ENCODE measurements around the gene SHISA9. TPM values are rescaled to one million over a fixed set of nuclear protein-coding genes. Genes with fewer than 3 reads are reported as not detected.
"Not testable (repeated sequence)": the region's sequence is repeated elsewhere in the genome, so short reads cannot be mapped to it uniquely, and the experiment has no call there.

SHISA9 gene
- total RNA-seq, 2 donors from 2014 or later: not detected

DNA sequence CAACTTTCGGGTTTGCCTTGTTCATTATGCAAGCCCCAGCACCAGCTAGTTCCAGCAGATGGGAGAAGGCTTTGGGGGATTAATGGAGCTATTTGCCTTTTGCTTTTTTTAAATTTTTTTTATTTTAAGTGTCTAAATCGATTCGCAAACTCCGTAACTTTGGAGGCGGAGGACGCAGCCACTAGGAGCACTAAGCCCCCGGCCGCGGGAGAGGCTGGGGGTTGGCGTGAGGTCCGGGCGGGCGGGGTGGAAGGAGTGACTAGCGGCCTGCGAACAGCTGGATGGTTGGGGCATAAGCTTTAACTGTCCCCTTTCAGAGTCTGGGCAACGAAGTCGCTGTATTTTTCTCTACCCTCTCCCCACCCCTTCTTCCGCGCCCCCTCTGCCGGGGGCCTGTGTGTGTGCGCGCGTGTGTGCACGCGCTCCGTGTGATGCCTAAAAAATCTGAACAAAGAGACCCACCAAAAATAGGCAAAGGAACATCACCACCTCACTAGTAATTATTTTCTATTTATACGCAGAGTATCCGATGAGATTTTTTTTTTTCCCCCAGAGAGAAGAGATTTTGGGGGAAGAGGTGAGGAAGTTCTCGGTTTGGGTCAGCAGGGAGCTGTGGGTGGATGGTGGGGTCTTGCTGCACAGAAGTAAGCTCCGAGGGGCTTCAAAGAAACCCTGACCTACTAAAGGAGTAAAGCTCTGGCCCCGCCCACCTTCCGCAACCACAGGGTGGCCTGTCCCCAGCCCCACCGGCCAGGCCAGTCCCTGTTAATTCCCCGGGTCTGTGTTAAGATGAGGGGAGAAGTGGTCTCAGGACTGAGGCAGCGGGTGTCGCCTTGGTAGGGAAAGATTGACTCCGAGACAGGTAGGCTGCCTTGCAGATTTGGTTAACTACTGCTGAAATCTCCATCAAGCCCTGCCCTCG, 2.3 kb downstream of the SHISA9 start:
- Mint-ChIP-seq H3K4me3 (no peak overlapping the region), H3K36me3 (ENCODE audit: low read depth) (peaks cover 2% of the 10 kb centered on the region), H3K27ac (no peak overlapping the region), H3K27me3 (peaks cover 66% of the 10 kb centered on the region), H3K4me1 (peaks cover 2% of the 10 kb centered on the region)
- DNase-seq (no peak), ATAC-seq (no peak)
- H3K9me3 ChIP-seq (ENCODE audit: control insufficient read depth, low read length, poor library complexity, severe bottlenecking): no peaks in the 10 kb centered on the region

GRCh38 chr16:12904329-12904671, 2.9 kb downstream of the SHISA9 start:
- H3K27me3 Mint-ChIP-seq: peaks cover 66% of the 10 kb centered on the region
- H3K9me3 ChIP-seq (ENCODE audit: control insufficient read depth, low read length, poor library complexity, severe bottlenecking): no peaks in the 10 kb centered on the region
- DNase-seq: no peak
- peaks cover 2% of the 10 kb centered on the region for H3K4me1 Mint-ChIP-seq
- peaks cover 2% of the 10 kb centered on the region for H3K36me3 Mint-ChIP-seq (ENCODE audit: low read depth)
- H3K27ac Mint-ChIP-seq: no peak overlapping the region
- ATAC-seq: no peak
- no peak overlapping the region for H3K4me3 Mint-ChIP-seq

- DNase-seq: no peak
- no peak for ATAC-seq
- Mint-ChIP-seq H3K27ac (no peak overlapping the region), H3K36me3 (ENCODE audit: low read depth) (no peaks in the 10 kb centered on the region), H3K4me3 (no peak overlapping the region), H3K27me3 (peaks cover 64% of the 10 kb centered on the region), H3K4me1 (no peaks in the 10 kb centered on the region)
- no peaks in the 10 kb centered on the region for H3K9me3 ChIP-seq (ENCODE audit: control insufficient read depth, low read length, poor library complexity, severe bottlenecking)
Measured at GRCh38 chr16:12906271-12906670, 4.9 kb downstream of the SHISA9 start.

DNA sequence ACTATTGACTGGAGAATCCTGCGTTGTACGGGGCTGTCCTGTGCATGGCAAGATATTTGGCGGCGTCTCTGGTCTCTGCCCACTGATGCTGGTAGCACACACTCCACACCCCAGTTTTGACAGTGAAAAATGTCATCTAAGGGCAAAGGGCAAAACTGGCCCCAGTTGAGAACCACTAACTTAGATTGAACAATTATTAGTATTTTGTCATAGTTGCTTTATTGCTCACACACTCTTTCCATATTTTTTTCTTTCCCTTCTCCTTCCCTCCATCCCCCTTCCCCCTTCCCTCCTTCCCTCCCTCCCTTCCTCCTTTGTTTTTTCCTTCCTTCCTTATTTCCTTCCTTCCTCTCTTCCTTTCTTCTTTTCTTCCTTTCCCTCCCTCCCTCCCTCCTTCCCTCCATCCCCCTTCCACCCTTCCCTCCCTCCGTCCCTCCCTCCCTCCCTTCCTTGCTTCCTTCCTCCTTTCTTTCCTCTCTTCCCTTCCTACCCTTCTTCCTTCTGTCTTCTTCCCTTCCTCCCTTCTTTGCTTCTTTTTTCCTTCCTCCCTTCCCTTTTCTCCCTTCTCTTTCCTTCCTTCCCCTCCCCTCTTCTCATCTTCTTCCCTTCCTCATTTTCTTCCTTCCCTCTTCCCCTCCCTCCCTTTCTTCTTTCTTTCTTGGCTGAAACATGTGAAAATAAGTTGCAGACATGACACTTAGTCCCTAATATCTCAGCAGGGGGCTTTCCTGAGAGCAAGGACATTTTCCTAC, 5.5 kb downstream of the SHISA9 start:
- DNase-seq: no peak
- Mint-ChIP-seq H3K36me3 (ENCODE audit: low read depth) (no peaks in the 10 kb centered on the region), H3K4me1 (no peaks in the 10 kb centered on the region)

GRCh38 chr16:12907670-12908233, 6.4 kb downstream of the SHISA9 start:
- Mint-ChIP-seq H3K36me3 (ENCODE audit: low read depth) (no peaks in the 10 kb centered on the region), H3K27ac (no peak overlapping the region), H3K4me1 (no peaks in the 10 kb centered on the region), H3K27me3 (peaks cover 68% of the 10 kb centered on the region), H3K4me3 (no peak overlapping the region)
- no peaks in the 10 kb centered on the region for H3K9me3 ChIP-seq (ENCODE audit: control insufficient read depth, low read length, poor library complexity, severe bottlenecking)
- DNase-seq (no peak), ATAC-seq (no peak)

More for the DNA sequence above, 5.5 kb downstream of the SHISA9 start:
- Mint-ChIP-seq H3K27me3 (peaks cover 68% of the 10 kb centered on the region), H3K27ac (no peak overlapping the region), H3K4me3 (no peak overlapping the region)
- no peak for ATAC-seq
- H3K9me3 ChIP-seq (ENCODE audit: control insufficient read depth, low read length, poor library complexity, severe bottlenecking): no peaks in the 10 kb centered on the region

- DNase-seq (no peak), ATAC-seq (no peak)
- Mint-ChIP-seq H3K4me3 (no peak overlapping the region), H3K27ac (no peak overlapping the region), H3K36me3 (ENCODE audit: low read depth) (no peaks in the 10 kb centered on the region), H3K27me3 (peaks cover 33% of the 10 kb centered on the region), H3K4me1 (no peaks in the 10 kb centered on the region)
- H3K9me3 ChIP-seq (ENCODE audit: control insufficient read depth, low read length, poor library complexity, severe bottlenecking): no peaks in the 10 kb centered on the region
Measured at GRCh38 chr16:12917246-12917645, 15.8 kb downstream of the SHISA9 start.

GRCh38 chr16:12917653-12918052, 16.3 kb downstream of the SHISA9 start:
- Mint-ChIP-seq H3K36me3 (ENCODE audit: low read depth) (no peaks in the 10 kb centered on the region), H3K4me1 (no peaks in the 10 kb centered on the region), H3K27me3 (peaks cover 35% of the 10 kb centered on the region), H3K4me3 (no peak overlapping the region), H3K27ac (no peak overlapping the region)
- no peak for ATAC-seq
- DNase-seq: no peak
- no peaks in the 10 kb centered on the region for H3K9me3 ChIP-seq (ENCODE audit: control insufficient read depth, low read length, poor library complexity, severe bottlenecking)

DNA sequence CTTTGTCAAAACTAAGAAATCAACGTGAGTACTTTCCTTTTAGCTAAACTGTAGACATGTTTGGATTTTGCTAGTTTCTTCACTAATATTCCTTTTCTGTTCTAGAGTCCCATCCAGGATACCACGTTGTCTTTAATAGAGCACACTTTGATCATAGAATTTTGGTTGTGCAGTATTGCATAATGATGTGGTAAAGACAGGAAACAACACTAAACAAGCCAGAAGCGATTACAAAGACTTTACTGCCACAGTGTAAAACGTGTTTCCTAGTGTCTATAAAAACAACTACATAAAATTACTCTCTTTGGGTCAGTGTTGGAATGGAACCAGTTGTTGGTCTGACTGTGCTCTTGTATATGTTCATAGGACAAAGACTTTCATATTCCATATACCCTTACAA, 19.3 kb downstream of the SHISA9 start:
- Mint-ChIP-seq H3K27me3 (peaks cover 36% of the 10 kb centered on the region), H3K4me1 (no peaks in the 10 kb centered on the region), H3K36me3 (ENCODE audit: low read depth) (no peaks in the 10 kb centered on the region), H3K27ac (no peak overlapping the region), H3K4me3 (no peak overlapping the region)
- no peak for DNase-seq
- H3K9me3 ChIP-seq (ENCODE audit: control insufficient read depth, low read length, poor library complexity, severe bottlenecking): no peaks in the 10 kb centered on the region
- no peak for ATAC-seq

GRCh38 chr16:12923640-12924039, 22.2 kb downstream of the SHISA9 start:
- H3K4me1 Mint-ChIP-seq; H3K4me3 Mint-ChIP-seq; DNase-seq; ATAC-seq; H3K27ac Mint-ChIP-seq; H3K36me3 Mint-ChIP-seq (ENCODE audit: low read depth); H3K9me3 ChIP-seq (ENCODE audit: control insufficient read depth, low read length, poor library complexity, severe bottlenecking): not testable (repeated sequence)
- peaks cover 37% of the 10 kb centered on the region for H3K27me3 Mint-ChIP-seq

GRCh38 chr16:12925026-12925800, 23.8 kb downstream of the SHISA9 start:
- DNase-seq (no peak), ATAC-seq (no peak)
- Mint-ChIP-seq H3K36me3 (ENCODE audit: low read depth) (no peaks in the 10 kb centered on the region), H3K27ac (no peak overlapping the region), H3K4me3 (no peak overlapping the region), H3K4me1 (no peaks in the 10 kb centered on the region), H3K27me3 (peaks cover 23% of the 10 kb centered on the region)
- H3K9me3 ChIP-seq (ENCODE audit: control insufficient read depth, low read length, poor library complexity, severe bottlenecking): no peaks in the 10 kb centered on the region

DNA sequence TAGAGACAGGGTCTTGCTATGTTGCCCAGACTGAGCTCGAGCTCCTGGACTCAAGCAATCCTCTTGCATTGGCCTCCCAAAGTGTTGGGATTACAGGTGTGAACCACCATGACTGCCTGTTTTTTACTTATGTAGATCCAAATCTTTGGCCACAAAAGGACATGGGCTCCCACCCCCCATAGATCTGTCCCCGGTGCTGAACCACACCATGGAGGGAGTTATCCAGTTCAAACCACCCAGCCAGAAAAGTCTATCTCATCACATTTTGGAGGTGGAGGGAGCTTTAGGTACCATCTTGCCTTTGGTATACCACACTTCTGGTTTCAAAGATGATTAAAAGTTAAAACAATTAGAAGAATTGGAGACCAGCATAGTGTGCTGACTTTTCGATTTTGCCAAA, 26.2 kb downstream of the SHISA9 start:
- no peaks in the 10 kb centered on the region for H3K9me3 ChIP-seq (ENCODE audit: control insufficient read depth, low read length, poor library complexity, severe bottlenecking)
- Mint-ChIP-seq H3K27me3 (peaks cover 21% of the 10 kb centered on the region), H3K4me3 (no peak overlapping the region), H3K4me1 (no peaks in the 10 kb centered on the region), H3K27ac (no peak overlapping the region), H3K36me3 (ENCODE audit: low read depth) (no peaks in the 10 kb centered on the region)
- DNase-seq (no peak), ATAC-seq (no peak)

GRCh38 chr16:12930881-12931280, 29.5 kb downstream of the SHISA9 start:
- no peaks in the 10 kb centered on the region for H3K9me3 ChIP-seq (ENCODE audit: control insufficient read depth, low read length, poor library complexity, severe bottlenecking)
- DNase-seq: no peak
- H3K4me3 Mint-ChIP-seq: no peak overlapping the region
- H3K27me3 Mint-ChIP-seq: peaks cover 7% of the 10 kb centered on the region
- no peaks in the 10 kb centered on the region for H3K36me3 Mint-ChIP-seq (ENCODE audit: low read depth)
- H3K27ac Mint-ChIP-seq: no peak overlapping the region
- ATAC-seq: no peak
- H3K4me1 Mint-ChIP-seq: no peaks in the 10 kb centered on the region

DNA sequence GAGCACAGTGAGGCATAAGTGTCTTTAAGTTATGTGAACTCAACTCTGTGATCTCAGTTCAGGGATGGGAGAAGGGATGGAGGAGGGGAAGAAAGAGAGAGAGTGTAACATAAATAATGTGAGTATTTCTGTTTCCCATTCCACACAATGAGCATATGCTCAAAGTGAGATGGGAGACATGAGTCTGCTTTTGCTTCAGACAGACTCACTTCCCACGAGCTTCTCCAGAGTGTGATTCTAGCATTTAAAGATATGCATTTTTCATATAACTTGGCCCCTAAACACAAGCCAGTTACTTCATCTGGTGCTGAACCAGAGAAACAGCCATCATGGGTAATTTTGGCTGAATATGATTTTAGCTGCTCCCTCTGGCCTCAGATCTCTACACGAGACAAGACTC, 35.0 kb downstream of the SHISA9 start:
- ATAC-seq: no peak
- H3K4me3 Mint-ChIP-seq: no peak overlapping the region
- no peaks in the 10 kb centered on the region for H3K36me3 Mint-ChIP-seq (ENCODE audit: low read depth)
- no peak overlapping the region for H3K27ac Mint-ChIP-seq
- H3K4me1 Mint-ChIP-seq: no peaks in the 10 kb centered on the region
- no peaks in the 10 kb centered on the region for H3K9me3 ChIP-seq (ENCODE audit: control insufficient read depth, low read length, poor library complexity, severe bottlenecking)
- no peak for DNase-seq
- no peaks in the 10 kb centered on the region for H3K27me3 Mint-ChIP-seq
